ENCODE data around the gene TMEM145.
A peak's percentile ranks its signal among the peaks of the same experiment; 100 is the strongest.

TMEM145 gene

GRCh38 chr19:42277821-42278451 lies 35.2 kb upstream of the TMEM145 start:
- no peak for TF ChIP-seq CTCF (IDR thresholded peaks at IDR 0.05; ENCODE audit: extremely low read depth, insufficient read depth, missing control alignments)
- DNase-seq (ENCODE audit: low spot score): no peak
- in situ Hi-C loops (cut with MboI; ENCODE audit: low pct_unique_long_range_greater_than_20kb, low sequenced_read_pairs, unreplicated experiment): loop anchor here (25.0 kb wide), 1 partner anchor 166 kb away; no protein-coding TSS in a partner anchor

GRCh38 chr19:42278452-42279154 lies 34.5 kb upstream of the TMEM145 start:
- no peak for DNase-seq (ENCODE audit: low spot score)
- TF ChIP-seq CTCF (IDR thresholded peaks at IDR 0.05; ENCODE audit: extremely low read depth, insufficient read depth, missing control alignments): no peak
- in situ Hi-C loops (cut with MboI; ENCODE audit: low pct_unique_long_range_greater_than_20kb, low sequenced_read_pairs, unreplicated experiment): loop anchor here (25.0 kb wide), 1 partner anchor 166 kb away; no protein-coding TSS in a partner anchor

DNA sequence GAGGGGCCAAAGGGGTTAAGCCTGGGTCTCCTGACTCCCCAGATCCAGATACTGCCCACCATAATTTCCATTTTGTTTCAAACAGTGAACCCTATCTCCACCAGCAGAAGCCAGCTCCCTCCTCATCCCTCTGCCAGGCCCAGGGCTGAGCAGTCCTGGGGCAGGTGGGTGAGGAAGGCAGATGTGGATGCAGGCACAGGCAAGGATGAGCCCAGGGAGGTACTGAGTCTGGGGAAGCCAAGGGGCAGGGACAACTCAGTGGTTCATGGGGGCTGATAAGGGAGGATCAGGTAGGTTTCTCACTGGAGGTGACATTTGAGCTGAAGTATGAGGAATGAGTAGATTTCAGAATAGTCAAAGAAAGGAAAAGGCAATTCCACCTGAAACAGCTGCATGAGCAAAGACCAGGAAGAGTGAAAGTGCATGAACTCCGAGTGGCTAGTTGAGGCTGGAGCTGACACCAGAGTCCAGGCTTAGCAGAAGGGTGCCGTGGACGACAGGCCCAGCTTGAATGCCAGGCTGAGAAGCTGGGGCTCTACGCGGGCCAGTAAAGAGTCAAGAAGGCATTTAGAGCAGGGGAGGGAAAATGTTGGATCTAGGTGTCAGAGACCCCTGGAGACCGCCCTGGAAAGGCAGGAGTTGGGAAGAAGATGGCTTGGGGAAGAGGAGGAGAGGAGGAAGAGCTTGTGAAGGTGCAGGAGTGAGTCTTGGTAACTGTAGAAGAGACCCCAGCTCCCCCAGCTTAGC lies 33.8 kb upstream of the TMEM145 start:
- no peak for DNase-seq (ENCODE audit: low spot score)
- no peak for TF ChIP-seq CTCF (IDR thresholded peaks at IDR 0.05; ENCODE audit: extremely low read depth, insufficient read depth, missing control alignments)
- in situ Hi-C loops (cut with MboI; ENCODE audit: low pct_unique_long_range_greater_than_20kb, low sequenced_read_pairs, unreplicated experiment): loop anchor here (25.0 kb wide), 1 partner anchor 167 kb away; no protein-coding TSS in a partner anchor

- in situ Hi-C loops (cut with MboI; ENCODE audit: low pct_unique_long_range_greater_than_20kb, low sequenced_read_pairs, unreplicated experiment): loop anchor here (25.0 kb wide), 1 partner anchor 168 kb away; no protein-coding TSS in a partner anchor
- TF ChIP-seq CTCF (IDR thresholded peaks at IDR 0.05; ENCODE audit: extremely low read depth, insufficient read depth, missing control alignments): peak; percentile 97
These were observed 33.0 kb upstream of the TMEM145 start for GRCh38 chr19:42279902-42280814.

DNA sequence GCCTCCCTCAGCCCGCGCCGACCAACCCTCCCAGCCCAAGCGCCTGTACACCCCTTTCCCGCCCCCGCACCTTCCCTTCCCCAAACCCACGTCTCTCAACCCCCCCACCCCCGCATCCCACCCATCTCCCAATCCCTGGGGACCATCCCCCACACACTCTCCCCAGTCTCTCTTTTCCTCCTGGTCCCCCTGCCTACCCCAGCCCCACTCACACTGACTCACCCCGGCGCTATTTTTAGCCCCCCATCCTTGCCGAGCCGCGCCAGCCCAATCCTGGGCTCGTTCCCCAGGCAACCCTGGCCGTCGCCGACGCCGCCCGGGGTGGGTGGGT lies 32.3 kb upstream of the TMEM145 start:
- TF ChIP-seq CTCF (IDR thresholded peaks at IDR 0.05; ENCODE audit: extremely low read depth, insufficient read depth, missing control alignments): no peak
- no peak for DNase-seq (ENCODE audit: low spot score)
- in situ Hi-C loops (cut with MboI; ENCODE audit: low pct_unique_long_range_greater_than_20kb, low sequenced_read_pairs, unreplicated experiment): loop anchor here (25.0 kb wide), 1 partner anchor 168 kb away; no protein-coding TSS in a partner anchor

More at GRCh38 chr19:42279902-42280814, 33.0 kb upstream of the TMEM145 start:
- DNase-seq (ENCODE audit: low spot score): peak; percentile 97
